ENCODE measurements around the gene ZNF217. TPM values are rescaled to one million over a fixed set of nuclear protein-coding genes. Genes with fewer than 3 reads are reported as not detected.

Gene ZNF217
- total and polyA plus RNA-seq, 9 of the 15 experiments (the other 6 are each of a cell fraction or from before 2014, with no cell fraction given) = 3.0 to 41.8 (median 16.8) TPM

DNA sequence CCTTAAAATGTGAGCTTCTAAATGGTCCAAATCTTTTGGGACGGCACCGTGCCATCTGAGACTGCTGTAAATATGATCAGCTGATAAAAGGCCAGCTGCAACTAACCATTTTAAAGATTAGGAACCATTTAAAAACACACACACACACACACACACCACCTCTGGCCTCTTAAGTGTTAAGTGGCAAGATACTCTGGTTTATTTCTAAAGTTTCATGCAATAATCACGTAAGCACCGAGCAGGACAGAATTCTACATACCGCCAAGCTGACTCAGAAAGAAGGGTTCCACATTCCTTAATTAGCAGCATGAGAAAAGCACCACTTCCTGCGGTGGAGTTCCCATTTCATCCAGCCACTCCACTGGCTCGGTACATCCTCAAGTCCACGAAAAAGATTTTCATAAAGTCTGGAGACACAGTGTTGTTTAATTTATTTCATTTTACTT lies 17.8 kb upstream of the ZNF217 start (continued):
- TF ChIP-seq, protein P1, sequence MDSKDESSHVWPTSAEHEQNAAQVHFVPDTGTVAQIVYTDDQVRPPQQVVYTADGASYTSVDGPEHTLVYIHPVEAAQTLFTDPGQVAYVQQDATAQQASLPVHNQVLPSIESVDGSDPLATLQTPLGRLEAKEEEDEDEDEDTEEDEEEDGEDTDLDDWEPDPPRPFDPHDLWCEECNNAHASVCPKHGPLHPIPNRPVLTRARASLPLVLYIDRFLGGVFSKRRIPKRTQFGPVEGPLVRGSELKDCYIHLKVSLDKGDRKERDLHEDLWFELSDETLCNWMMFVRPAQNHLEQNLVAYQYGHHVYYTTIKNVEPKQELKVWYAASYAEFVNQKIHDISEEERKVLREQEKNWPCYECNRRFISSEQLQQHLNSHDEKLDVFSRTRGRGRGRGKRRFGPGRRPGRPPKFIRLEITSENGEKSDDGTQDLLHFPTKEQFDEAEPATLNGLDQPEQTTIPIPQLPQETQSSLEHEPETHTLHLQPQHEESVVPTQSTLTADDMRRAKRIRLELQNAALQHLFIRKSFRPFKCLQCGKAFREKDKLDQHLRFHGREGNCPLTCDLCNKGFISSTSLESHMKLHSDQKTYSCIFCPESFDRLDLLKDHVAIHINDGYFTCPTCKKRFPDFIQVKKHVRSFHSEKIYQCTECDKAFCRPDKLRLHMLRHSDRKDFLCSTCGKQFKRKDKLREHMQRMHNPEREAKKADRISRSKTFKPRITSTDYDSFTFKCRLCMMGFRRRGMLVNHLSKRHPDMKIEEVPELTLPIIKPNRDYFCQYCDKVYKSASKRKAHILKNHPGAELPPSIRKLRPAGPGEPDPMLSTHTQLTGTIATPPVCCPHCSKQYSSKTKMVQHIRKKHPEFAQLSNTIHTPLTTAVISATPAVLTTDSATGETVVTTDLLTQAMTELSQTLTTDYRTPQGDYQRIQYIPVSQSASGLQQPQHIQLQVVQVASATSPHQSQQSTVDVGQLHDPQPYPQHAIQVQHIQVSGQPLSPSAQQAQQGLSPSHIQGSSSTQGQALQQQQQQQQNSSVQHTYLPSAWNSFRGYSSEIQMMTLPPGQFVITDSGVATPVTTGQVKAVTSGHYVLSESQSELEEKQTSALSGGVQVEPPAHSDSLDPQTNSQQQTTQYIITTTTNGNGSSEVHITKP (IDR thresholded peaks at IDR 0.05; ENCODE audit: partially characterized antibody) = peak; percentile 8
- peak; percentile 59 for TF ChIP-seq BRD9 (IDR thresholded peaks at IDR 0.05; ENCODE audit: low read depth, partially characterized antibody)
- TF ChIP-seq HDAC2 (IDR thresholded peaks at IDR 0.05) = peak; percentile 30; the same call in 1 of the 2 replicates
- no peak for TF ChIP-seq ZNF696 (CRISPR knock-in tag; conservative IDR thresholded peaks at IDR 0.05)
- TF ChIP-seq HLTF (IDR thresholded peaks at IDR 0.05) = 0 out of 2 replicates have a peak, but pooled peaks have one; percentile 21
- TF ChIP-seq ARNT (IDR thresholded peaks at IDR 0.05) = peak in 1 of 2 experiments; percentile 49; a peak in 1 of 4 replicates
- TF ChIP-seq, protein P2, sequence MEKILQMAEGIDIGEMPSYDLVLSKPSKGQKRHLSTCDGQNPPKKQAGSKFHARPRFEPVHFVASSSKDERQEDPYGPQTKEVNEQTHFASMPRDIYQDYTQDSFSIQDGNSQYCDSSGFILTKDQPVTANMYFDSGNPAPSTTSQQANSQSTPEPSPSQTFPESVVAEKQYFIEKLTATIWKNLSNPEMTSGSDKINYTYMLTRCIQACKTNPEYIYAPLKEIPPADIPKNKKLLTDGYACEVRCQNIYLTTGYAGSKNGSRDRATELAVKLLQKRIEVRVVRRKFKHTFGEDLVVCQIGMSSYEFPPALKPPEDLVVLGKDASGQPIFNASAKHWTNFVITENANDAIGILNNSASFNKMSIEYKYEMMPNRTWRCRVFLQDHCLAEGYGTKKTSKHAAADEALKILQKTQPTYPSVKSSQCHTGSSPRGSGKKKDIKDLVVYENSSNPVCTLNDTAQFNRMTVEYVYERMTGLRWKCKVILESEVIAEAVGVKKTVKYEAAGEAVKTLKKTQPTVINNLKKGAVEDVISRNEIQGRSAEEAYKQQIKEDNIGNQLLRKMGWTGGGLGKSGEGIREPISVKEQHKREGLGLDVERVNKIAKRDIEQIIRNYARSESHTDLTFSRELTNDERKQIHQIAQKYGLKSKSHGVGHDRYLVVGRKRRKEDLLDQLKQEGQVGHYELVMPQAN (IDR thresholded peaks at IDR 0.05; ENCODE audit: borderline replicate concordance) = 0 out of 2 replicates have a peak, but pooled peaks have one; percentile 17
- no peak for TF ChIP-seq SMARCA5 (IDR thresholded peaks at IDR 0.05)
- no peak; the same call in 1 of the 2 replicates for TF ChIP-seq CEBPG (CRISPR knock-in tag; IDR thresholded peaks at IDR 0.05)
- TF ChIP-seq CEBPG (tag; conservative IDR thresholded peaks at IDR 0.05 in 1 of 2, IDR thresholded peaks at IDR 0.05 in 1 of 2) = 0 out of 4 replicates have a peak, but pooled peaks of 1 of the 2 experiments have one; percentile 21
- 0 out of 2 replicates have a peak, but pooled peaks have one; percentile 5 for TF ChIP-seq KLF6 (CRISPR knock-in tag; IDR thresholded peaks at IDR 0.05; ENCODE audit: borderline replicate concordance)
- peak; percentile 85 for TF ChIP-seq SMARCA4 (IDR thresholded peaks at IDR 0.05)
- no peak for TF ChIP-seq ZNF165 (CRISPR knock-in tag; IDR thresholded peaks at IDR 0.05; ENCODE audit: borderline replicate concordance)
